ENCODE results near the gene SMYD3. TPM values are rescaled to one million over a fixed set of nuclear protein-coding genes. Genes with fewer than 3 reads are reported as not detected.

The SMYD3 gene
- total and polyA plus RNA-seq, 9 of the 15 experiments (the other 6 are each of a cell fraction or from before 2014, with no cell fraction given): 128 to 440 (median 197) TPM

DNA sequence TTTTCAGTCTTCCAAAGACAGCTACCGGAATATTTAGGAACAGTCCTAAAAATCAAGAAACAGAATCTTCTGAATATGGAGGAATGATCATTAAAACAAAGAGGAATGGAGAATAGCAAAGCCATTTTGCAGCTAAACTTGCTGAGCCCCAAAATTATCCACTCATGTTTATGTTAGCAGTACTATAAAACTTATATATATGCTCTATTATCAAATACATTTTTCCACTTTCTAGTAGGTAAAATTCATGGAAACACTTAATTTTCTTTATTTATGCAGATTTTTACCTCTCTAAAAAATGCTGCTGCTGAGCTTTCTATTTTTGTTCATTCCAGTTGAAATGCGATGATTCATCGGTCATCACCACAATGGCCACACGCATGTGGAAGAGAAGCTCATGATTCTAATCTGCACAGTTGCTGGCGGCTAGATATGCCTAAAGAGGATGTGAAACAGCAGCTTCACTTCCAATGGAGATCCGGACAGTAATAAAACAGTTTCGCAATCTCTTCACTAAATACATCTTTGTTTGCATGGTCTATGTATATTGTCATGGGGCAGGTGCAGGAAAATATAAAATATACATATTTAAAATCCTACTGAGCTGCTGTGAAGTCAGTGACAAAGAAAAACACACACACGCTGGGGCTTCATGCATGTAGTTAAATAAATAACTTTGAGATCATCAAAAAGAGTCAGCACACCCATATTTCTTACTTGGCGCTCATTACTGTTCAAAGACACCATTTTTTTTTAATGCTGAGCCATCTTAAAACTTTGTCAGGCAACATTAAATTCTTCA is 292.2 kb downstream of the SMYD3 start (continued):
- TF ChIP-seq, protein P1, sequence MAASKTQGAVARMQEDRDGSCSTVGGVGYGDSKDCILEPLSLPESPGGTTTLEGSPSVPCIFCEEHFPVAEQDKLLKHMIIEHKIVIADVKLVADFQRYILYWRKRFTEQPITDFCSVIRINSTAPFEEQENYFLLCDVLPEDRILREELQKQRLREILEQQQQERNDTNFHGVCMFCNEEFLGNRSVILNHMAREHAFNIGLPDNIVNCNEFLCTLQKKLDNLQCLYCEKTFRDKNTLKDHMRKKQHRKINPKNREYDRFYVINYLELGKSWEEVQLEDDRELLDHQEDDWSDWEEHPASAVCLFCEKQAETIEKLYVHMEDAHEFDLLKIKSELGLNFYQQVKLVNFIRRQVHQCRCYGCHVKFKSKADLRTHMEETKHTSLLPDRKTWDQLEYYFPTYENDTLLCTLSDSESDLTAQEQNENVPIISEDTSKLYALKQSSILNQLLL (CRISPR knock-in tag; IDR thresholded peaks at IDR 0.05; ENCODE audit: borderline replicate concordance): no peak
- no peak for TF ChIP-seq GABPB2 (CRISPR knock-in tag; conservative IDR thresholded peaks at IDR 0.05)
- TF ChIP-seq CSDE1 (IDR thresholded peaks at IDR 0.05): no peak; a peak in 1 of 4 replicates
- TF ChIP-seq CEBPG (CRISPR knock-in tag; IDR thresholded peaks at IDR 0.05): peak; percentile 94
- peak; percentile 99 to 100 for TF ChIP-seq CEBPG (tag; conservative IDR thresholded peaks at IDR 0.05 in 1 of 2, IDR thresholded peaks at IDR 0.05 in 1 of 2)
- TF ChIP-seq PHF20 (IDR thresholded peaks at IDR 0.05; ENCODE audit: partially characterized antibody): no peak
- no peak for TF ChIP-seq CBX8 (IDR thresholded peaks at IDR 0.05; ENCODE audit: borderline replicate concordance, extremely low read depth, low read depth, low read length, poor library complexity, severe bottlenecking)
- TF ChIP-seq ZNF354B (CRISPR knock-in tag; IDR thresholded peaks at IDR 0.05): 0 out of 2 replicates have a peak, but pooled peaks have one; percentile 54
- TF ChIP-seq ZNF41 (CRISPR knock-in tag; conservative IDR thresholded peaks at IDR 0.05): 0 out of 2 replicates have a peak, but pooled peaks have one; percentile 49
- TF ChIP-seq, protein P2, sequence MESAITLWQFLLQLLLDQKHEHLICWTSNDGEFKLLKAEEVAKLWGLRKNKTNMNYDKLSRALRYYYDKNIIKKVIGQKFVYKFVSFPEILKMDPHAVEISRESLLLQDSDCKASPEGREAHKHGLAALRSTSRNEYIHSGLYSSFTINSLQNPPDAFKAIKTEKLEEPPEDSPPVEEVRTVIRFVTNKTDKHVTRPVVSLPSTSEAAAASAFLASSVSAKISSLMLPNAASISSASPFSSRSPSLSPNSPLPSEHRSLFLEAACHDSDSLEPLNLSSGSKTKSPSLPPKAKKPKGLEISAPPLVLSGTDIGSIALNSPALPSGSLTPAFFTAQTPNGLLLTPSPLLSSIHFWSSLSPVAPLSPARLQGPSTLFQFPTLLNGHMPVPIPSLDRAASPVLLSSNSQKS (CRISPR knock-in tag; IDR thresholded peaks at IDR 0.05): peak; percentile 26; the same call in 1 of the 2 replicates
- TF ChIP-seq BCL6 (CRISPR knock-in tag; IDR thresholded peaks at IDR 0.05): no peak
- TF ChIP-seq, protein P3, sequence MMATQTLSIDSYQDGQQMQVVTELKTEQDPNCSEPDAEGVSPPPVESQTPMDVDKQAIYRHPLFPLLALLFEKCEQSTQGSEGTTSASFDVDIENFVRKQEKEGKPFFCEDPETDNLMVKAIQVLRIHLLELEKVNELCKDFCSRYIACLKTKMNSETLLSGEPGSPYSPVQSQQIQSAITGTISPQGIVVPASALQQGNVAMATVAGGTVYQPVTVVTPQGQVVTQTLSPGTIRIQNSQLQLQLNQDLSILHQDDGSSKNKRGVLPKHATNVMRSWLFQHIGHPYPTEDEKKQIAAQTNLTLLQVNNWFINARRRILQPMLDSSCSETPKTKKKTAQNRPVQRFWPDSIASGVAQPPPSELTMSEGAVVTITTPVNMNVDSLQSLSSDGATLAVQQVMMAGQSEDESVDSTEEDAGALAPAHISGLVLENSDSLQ (IDR thresholded peaks at IDR 0.05): peak; percentile 62
- peak; percentile 93 for TF ChIP-seq GATA2 (CRISPR knock-in tag; IDR thresholded peaks at IDR 0.05)
- no peak for TF ChIP-seq SAFB (IDR thresholded peaks at IDR 0.05; ENCODE audit: borderline replicate concordance, low read depth, low read length)
- no peak for TF ChIP-seq ZNF224 (CRISPR knock-in tag; IDR thresholded peaks at IDR 0.05)
- peak; percentile 78; the same call in 1 of the 2 replicates for TF ChIP-seq MBD2 (IDR thresholded peaks at IDR 0.05; ENCODE audit: borderline replicate concordance, low read depth)
- no peak for TF ChIP-seq SRSF3 (IDR thresholded peaks at IDR 0.05; ENCODE audit: insufficient read depth, low read length)
- peak; percentile 62; the same call in 1 of the 2 replicates for TF ChIP-seq TOE1 (IDR thresholded peaks at IDR 0.05; ENCODE audit: borderline replicate concordance)
- no peak for TF ChIP-seq TOE1 (CRISPR knock-in tag; IDR thresholded peaks at IDR 0.05; ENCODE audit: borderline replicate concordance, low read depth)
- peak; percentile 96 for TF ChIP-seq CTBP1 (IDR thresholded peaks at IDR 0.05; ENCODE audit: borderline replicate concordance)
- TF ChIP-seq, protein P4, sequence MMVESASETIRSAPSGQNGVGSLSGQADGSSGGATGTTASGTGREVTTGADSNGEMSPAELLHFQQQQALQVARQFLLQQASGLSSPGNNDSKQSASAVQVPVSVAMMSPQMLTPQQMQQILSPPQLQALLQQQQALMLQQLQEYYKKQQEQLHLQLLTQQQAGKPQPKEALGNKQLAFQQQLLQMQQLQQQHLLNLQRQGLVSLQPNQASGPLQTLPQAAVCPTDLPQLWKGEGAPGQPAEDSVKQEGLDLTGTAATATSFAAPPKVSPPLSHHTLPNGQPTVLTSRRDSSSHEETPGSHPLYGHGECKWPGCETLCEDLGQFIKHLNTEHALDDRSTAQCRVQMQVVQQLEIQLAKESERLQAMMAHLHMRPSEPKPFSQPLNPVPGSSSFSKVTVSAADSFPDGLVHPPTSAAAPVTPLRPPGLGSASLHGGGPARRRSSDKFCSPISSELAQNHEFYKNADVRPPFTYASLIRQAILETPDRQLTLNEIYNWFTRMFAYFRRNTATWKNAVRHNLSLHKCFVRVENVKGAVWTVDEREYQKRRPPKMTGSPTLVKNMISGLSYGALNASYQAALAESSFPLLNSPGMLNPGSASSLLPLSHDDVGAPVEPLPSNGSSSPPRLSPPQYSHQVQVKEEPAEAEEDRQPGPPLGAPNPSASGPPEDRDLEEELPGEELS (CRISPR knock-in tag; IDR thresholded peaks at IDR 0.05; ENCODE audit: borderline replicate concordance): no peak
- TF ChIP-seq NR1H2 (CRISPR knock-in tag; IDR thresholded peaks at IDR 0.05): no peak
- TF ChIP-seq CREM (IDR thresholded peaks at IDR 0.05; ENCODE audit: low read depth): peak; percentile 82

Measured in K562 (cell line).